Fibroblast of gingiva (primary cell): ENCODE results near the gene MYRF.

Experiments
- DNase-seq: peaks from one replicate; pipeline ENCODE4 v3.0.0-alpha.2; 2011; ENCODE audit warnings: low read depth

The MYRF gene

GRCh38 chr11:61817471-61818202 lies 65.2 kb downstream of the MYRF start:
- DNase-seq = no peak

GRCh38 chr11:61820174-61820573 lies 67.7 kb downstream of the MYRF start:
- peak; percentile 62 for DNase-seq

GRCh38 chr11:61826930-61827570 lies 74.6 kb downstream of the MYRF start:
- no peak for DNase-seq

- DNase-seq = peak; percentile 99
Measured at GRCh38 chr11:61827571-61828378, 75.3 kb downstream of the MYRF start, which contains the start of gene FADS2. FADS2 (plus strand) TSS chr11:61828300; CDS start chr11:61828391, 91 bp downstream.

- DNase-seq = no peak
Measured at GRCh38 chr11:61828379-61828628, 75.9 kb downstream of the MYRF start.

- no peak for DNase-seq
Measured at GRCh38 chr11:61828629-61829407, 76.4 kb downstream of the MYRF start.

- DNase-seq = no peak
Measured at GRCh38 chr11:61829806-61830205, 77.4 kb downstream of the MYRF start.

GRCh38 chr11:61830237-61831105 lies 78.0 kb downstream of the MYRF start:
- peak; percentile 45 for DNase-seq

- no peak for DNase-seq
Measured at GRCh38 chr11:61832207-61832606, 79.8 kb downstream of the MYRF start.

GRCh38 chr11:61832754-61833153 lies 80.3 kb downstream of the MYRF start:
- no peak for DNase-seq

- no peak for DNase-seq
Measured at GRCh38 chr11:61833471-61833870, 81.0 kb downstream of the MYRF start.

GRCh38 chr11:61833926-61834277 lies 81.5 kb downstream of the MYRF start:
- no peak for DNase-seq

- peak; percentile 81 for DNase-seq
Measured at GRCh38 chr11:61834278-61835048, 82.0 kb downstream of the MYRF start.

- DNase-seq = no peak
Measured at GRCh38 chr11:61836193-61836592, 83.8 kb downstream of the MYRF start.

GRCh38 chr11:61837411-61838005 lies 85.1 kb downstream of the MYRF start:
- DNase-seq = no peak
